Measurements from ENCODE around the gene DUS1L. TPM values are rescaled to one million over a fixed set of nuclear protein-coding genes. Genes with fewer than 3 reads are reported as not detected.

DUS1L gene
- total RNA-seq, 1 donor from 2014 or later, result 73.3 TPM

GRCh38 chr17:82086941-82087906, 21.6 kb upstream of the DUS1L start:
- H3K4me1 Mint-ChIP-seq (ENCODE audit: unreplicated experiment), result no peaks in the 10 kb centered on the region
- H3K27ac Mint-ChIP-seq (ENCODE audit: unreplicated experiment), result no peak overlapping the region
- H3K27me3 Mint-ChIP-seq (ENCODE audit: unreplicated experiment), result no peaks in the 10 kb centered on the region
- DNase-seq (ENCODE audit: extremely low spot score, unreplicated experiment), result no peak
- no peaks in the 10 kb centered on the region for H3K9me3 Mint-ChIP-seq (ENCODE audit: unreplicated experiment)
- no peak overlapping the region for H3K4me3 Mint-ChIP-seq (ENCODE audit: unreplicated experiment)
- TF ChIP-seq CTCF (IDR thresholded peaks at IDR 0.05), result no peak
- H3K36me3 Mint-ChIP-seq (ENCODE audit: unreplicated experiment), result peaks cover 13% of the 10 kb centered on the region

- H3K4me3 Mint-ChIP-seq (ENCODE audit: unreplicated experiment), result no peak overlapping the region
- H3K27me3 Mint-ChIP-seq (ENCODE audit: unreplicated experiment), result no peaks in the 10 kb centered on the region
- no peak for DNase-seq (ENCODE audit: extremely low spot score, unreplicated experiment)
- TF ChIP-seq CTCF (IDR thresholded peaks at IDR 0.05), result no peak
- no peaks in the 10 kb centered on the region for H3K4me1 Mint-ChIP-seq (ENCODE audit: unreplicated experiment)
- H3K36me3 Mint-ChIP-seq (ENCODE audit: unreplicated experiment), result peaks cover 14% of the 10 kb centered on the region
- no peak overlapping the region for H3K27ac Mint-ChIP-seq (ENCODE audit: unreplicated experiment)
- no peaks in the 10 kb centered on the region for H3K9me3 Mint-ChIP-seq (ENCODE audit: unreplicated experiment)
Measured at GRCh38 chr17:82085931-82086764, 20.5 kb upstream of the DUS1L start.

DNA sequence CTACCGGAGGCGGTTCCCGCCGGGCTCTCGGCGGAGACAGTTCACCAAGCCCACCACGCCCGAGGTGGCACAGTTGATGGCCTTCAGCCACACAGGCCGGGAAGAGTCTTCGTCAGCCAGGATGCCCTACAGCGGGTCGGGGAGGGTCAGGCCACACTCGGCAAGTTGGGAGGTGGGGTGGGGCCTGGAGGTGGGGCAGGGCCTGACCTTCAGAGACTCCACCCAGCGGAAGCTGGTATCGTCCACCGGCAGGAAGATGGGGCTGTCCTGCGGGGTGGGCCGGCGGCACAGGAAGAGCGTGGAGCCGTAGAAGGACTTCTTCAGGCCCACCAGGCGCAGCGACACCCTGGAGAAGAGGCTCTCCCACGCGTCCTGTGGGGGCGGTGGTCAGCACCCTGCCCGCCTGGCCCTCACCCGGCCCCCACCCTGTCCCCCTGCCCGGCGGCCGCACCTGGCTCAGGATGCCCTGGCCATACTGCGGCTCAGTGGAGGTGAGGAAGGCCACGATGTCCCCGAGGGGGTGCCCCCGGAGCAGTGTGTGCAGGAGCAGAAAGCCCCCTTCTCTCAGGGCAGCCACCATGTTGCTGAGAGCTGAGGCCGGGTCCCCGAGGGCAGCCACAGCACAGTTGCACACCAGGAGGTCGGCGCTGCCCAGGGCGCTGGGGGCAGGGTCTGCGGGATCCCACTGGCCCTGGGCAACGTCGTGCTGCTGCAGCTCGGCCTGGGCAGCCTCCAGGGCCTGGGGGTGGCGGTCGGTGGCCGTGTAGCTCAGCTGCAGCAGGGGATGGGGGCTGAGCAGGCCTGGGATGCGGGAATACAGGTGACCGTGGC, 19.6 kb upstream of the DUS1L start:
- Mint-ChIP-seq H3K36me3 (ENCODE audit: unreplicated experiment) (peaks cover 14% of the 10 kb centered on the region), H3K4me1 (ENCODE audit: unreplicated experiment) (no peaks in the 10 kb centered on the region), H3K27me3 (ENCODE audit: unreplicated experiment) (no peaks in the 10 kb centered on the region), H3K27ac (ENCODE audit: unreplicated experiment) (no peak overlapping the region), H3K4me3 (ENCODE audit: unreplicated experiment) (no peak overlapping the region), H3K9me3 (ENCODE audit: unreplicated experiment) (no peaks in the 10 kb centered on the region)
- TF ChIP-seq CTCF (IDR thresholded peaks at IDR 0.05), result no peak
- no peak for DNase-seq (ENCODE audit: extremely low spot score, unreplicated experiment)

GRCh38 chr17:82084373-82085030, 18.9 kb upstream of the DUS1L start:
- H3K9me3 Mint-ChIP-seq (ENCODE audit: unreplicated experiment), result no peaks in the 10 kb centered on the region
- H3K36me3 Mint-ChIP-seq (ENCODE audit: unreplicated experiment), result peaks cover 16% of the 10 kb centered on the region
- TF ChIP-seq CTCF (IDR thresholded peaks at IDR 0.05), result no peak
- no peak for DNase-seq (ENCODE audit: extremely low spot score, unreplicated experiment)
- no peak overlapping the region for H3K4me3 Mint-ChIP-seq (ENCODE audit: unreplicated experiment)
- no peaks in the 10 kb centered on the region for H3K27me3 Mint-ChIP-seq (ENCODE audit: unreplicated experiment)
- no peaks in the 10 kb centered on the region for H3K4me1 Mint-ChIP-seq (ENCODE audit: unreplicated experiment)
- H3K27ac Mint-ChIP-seq (ENCODE audit: unreplicated experiment), result no peak overlapping the region
